ENCODE measurements around the gene GNAI3. TPM values are rescaled to one million over a fixed set of nuclear protein-coding genes. Genes with fewer than 3 reads are reported as not detected.

GNAI3 gene
- total and polyA plus RNA-seq, 12 donors, result 1.6 to 3.6 (median 2.7) TPM

GRCh38 chr1:109527846-109528695 lies 20.3 kb upstream of the GNAI3 start:
- no peaks in the 10 kb centered on the region for H3K9me3 ChIP-seq
- TF ChIP-seq, protein P1, sequence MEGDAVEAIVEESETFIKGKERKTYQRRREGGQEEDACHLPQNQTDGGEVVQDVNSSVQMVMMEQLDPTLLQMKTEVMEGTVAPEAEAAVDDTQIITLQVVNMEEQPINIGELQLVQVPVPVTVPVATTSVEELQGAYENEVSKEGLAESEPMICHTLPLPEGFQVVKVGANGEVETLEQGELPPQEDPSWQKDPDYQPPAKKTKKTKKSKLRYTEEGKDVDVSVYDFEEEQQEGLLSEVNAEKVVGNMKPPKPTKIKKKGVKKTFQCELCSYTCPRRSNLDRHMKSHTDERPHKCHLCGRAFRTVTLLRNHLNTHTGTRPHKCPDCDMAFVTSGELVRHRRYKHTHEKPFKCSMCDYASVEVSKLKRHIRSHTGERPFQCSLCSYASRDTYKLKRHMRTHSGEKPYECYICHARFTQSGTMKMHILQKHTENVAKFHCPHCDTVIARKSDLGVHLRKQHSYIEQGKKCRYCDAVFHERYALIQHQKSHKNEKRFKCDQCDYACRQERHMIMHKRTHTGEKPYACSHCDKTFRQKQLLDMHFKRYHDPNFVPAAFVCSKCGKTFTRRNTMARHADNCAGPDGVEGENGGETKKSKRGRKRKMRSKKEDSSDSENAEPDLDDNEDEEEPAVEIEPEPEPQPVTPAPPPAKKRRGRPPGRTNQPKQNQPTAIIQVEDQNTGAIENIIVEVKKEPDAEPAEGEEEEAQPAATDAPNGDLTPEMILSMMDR (IDR thresholded peaks at IDR 0.05), result no peak
- ATAC-seq, result no peak
- H3K4me1 ChIP-seq, result peaks cover 9 to 33% (median 24%) of the 10 kb centered on the region in 9 donors
- no peaks in the 10 kb centered on the region for H3K36me3 ChIP-seq
- H3K27me3 ChIP-seq, result peaks cover 0 to under 1% (median 0%) of the 10 kb centered on the region in 7 donors
- no peak overlapping the region for H3K27ac ChIP-seq
- H3K4me3 ChIP-seq, result no peak overlapping the region
- 86 to 88% methylated on average over 9 of the region's 9 CpGs for WGBS, 2 donors
- intact Hi-C loops (cut with DNase I), result loop anchor here in 1 of 10 donors (10.0 kb wide), 1 partner anchor 253 kb away; no protein-coding TSS in a partner anchor
- no peak for DNase-seq

DNA sequence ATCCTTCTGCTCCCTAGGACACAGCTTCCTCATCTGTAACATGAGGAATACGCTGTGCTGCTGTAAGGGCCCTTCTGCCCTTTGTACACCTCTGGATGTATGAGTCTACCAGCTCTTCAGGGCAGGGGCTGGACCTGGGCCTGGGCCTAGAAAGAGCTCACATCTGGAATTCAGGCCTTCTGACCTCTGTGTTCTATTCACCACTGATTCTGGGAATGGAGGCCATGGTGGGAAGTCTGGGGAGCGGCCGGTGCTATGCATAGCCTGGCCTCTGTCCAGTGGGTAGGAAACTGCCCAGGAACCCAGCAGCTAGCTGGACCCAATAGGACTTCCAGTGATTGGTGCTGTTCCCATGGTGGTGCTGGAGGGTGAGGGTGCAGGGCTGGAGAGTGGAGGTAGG lies 19.7 kb upstream of the GNAI3 start:
- Histone ChIP-seq H3K4me1 (peaks cover 9 to 34% (median 24%) of the 10 kb centered on the region in 9 donors), H3K36me3 (no peaks in the 10 kb centered on the region), H3K9me3 (no peaks in the 10 kb centered on the region), H3K4me3 (no peak overlapping the region), H3K27ac (no peak overlapping the region), H3K27me3 (no peaks in the 10 kb centered on the region)
- intact Hi-C loops (cut with DNase I), result loop anchor here in 1 of 10 donors (10.0 kb wide), 1 partner anchor 254 kb away; no protein-coding TSS in a partner anchor
- ATAC-seq (no peak), DNase-seq (no peak)
- 86 to 90% methylated on average over 3 of the region's 3 CpGs for WGBS, 2 donors
- TF ChIP-seq, protein P1 (IDR thresholded peaks at IDR 0.05), result no peak

GRCh38 chr1:109529881-109530456 lies 18.4 kb upstream of the GNAI3 start:
- WGBS, 2 donors, result 64 to 69% methylated on average over 8 of the region's 8 CpGs
- Histone ChIP-seq H3K36me3 (no peaks in the 10 kb centered on the region), H3K9me3 (no peaks in the 10 kb centered on the region), H3K27me3 (no peaks in the 10 kb centered on the region), H3K27ac (peak overlapping the region in 4 of 10 donors; percentile 6 to 34 (median 22)), H3K4me1 (peaks cover 9 to 38% (median 25%) of the 10 kb centered on the region in 9 donors), H3K4me3 (no peak overlapping the region)
- intact Hi-C loops (cut with DNase I), result loop anchor here in 9 of 10 donors (2.0 to 10.0 kb wide), 8 partner anchors 33 to 268 kb away; partner anchors contain the start of genes PSMA5 (in 4 of the 9) and PSRC1 (in 1 of the 9)
- DNase-seq (no peak), ATAC-seq (no peak)
- TF ChIP-seq, protein P1 (IDR thresholded peaks at IDR 0.05), result no peak

DNA sequence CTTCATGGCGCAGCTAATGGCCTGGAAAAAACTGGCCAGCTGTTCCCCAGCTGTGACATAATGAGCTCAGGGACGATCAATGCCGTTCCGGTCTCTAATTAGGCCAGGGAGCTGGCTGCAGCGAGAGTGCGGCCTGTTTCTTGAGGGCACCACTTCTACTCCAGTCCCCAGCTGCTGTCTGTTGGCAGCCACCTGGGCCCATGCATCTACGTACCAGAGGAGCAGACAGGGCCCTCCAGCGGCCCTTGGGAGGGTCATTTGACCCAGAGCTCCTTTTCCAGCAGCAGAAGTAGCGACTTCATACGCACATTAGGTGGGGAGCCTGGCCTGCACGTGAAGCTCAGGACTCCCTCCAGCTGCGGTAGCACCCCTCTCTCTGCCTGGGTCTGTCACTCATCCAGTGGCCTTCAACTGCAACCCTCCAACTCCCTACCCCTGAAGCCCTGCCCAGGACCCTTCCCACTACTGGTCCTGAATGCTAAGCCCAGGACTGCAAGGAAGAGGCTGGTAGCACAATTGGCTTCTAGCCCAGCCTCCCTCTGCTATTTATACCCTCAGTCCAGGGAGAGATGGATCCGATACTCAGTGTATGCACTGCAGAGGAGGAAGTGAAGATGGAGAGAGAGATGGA lies 17.8 kb upstream of the GNAI3 start:
- Histone ChIP-seq H3K27ac (peak overlapping the region in 5 of 10 donors; percentile 6 to 34 (median 12)), H3K36me3 (no peaks in the 10 kb centered on the region), H3K4me1 (peaks cover 9 to 44% (median 29%) of the 10 kb centered on the region in 9 donors), H3K4me3 (no peak overlapping the region), H3K9me3 (no peaks in the 10 kb centered on the region), H3K27me3 (no peaks in the 10 kb centered on the region)
- TF ChIP-seq, protein P1 (IDR thresholded peaks at IDR 0.05), result no peak
- intact Hi-C loops (cut with DNase I), result loop anchor here in 8 of 10 donors (2.0 to 10.0 kb wide), 7 partner anchors 34 to 268 kb away; partner anchors contain the start of genes PSMA5 (in 4 of the 8) and PSRC1 (in 1 of the 8)
- DNase-seq, result no peak
- WGBS, 2 donors, result 59 to 66% methylated on average over 13 of the region's 13 CpGs
- ATAC-seq, result no peak
